ENCODE measurements around the gene SMIM35. TPM values are rescaled to one million over a fixed set of nuclear protein-coding genes. Genes with fewer than 3 reads are reported as not detected.

Gene SMIM35
- total and polyA plus RNA-seq, 2 of the 4 experiments (the other 2 are of a cell fraction): not detected

- TF ChIP-seq FOS (IDR thresholded peaks at IDR 0.05; ENCODE audit: low read depth, low read length): no peak
Observed at GRCh38 chr11:118054712-118055640, 31.8 kb downstream of the SMIM35 start (continued).

- H3K9me3 ChIP-seq (ENCODE audit: control insufficient read depth, insufficient read depth, low read length): no peaks in the 10 kb centered on the region
- intact Hi-C loops (cut with micrococcal nuclease): loop anchor here (1.0 kb wide), 3 partner anchors 208 to 245 kb away; no protein-coding TSS in a partner anchor
- H2BK20ac ChIP-seq (ENCODE audit: low read depth, low read length): no peak overlapping the region
- ATAC-seq (ENCODE audit: low read depth) (no peak), DNase-seq (no peak)
- no peak overlapping the region for H2BK15ac ChIP-seq (ENCODE audit: low read depth, low read length)
- no TSS peak for BruUV-seq (replicated peaks)
- WGBS, 2 experiments (ENCODE audit: extremely low coverage in 2 of 2, insufficient read length in 1 of 2): 68% methylated on average over 8 of the region's 13 CpGs; no CpG with 5 or more reads in 1 of the 2 experiments
- H4K20me1 ChIP-seq (ENCODE audit: insufficient read depth, low read length): no peaks in the 10 kb centered on the region
- peaks cover 10% of the 10 kb centered on the region; the same call in 1 of the 2 replicates for H3K27me3 ChIP-seq (ENCODE audit: control insufficient read depth, insufficient read depth, low read length)
- no peak overlapping the region for H3K4me2 ChIP-seq (ENCODE audit: low read depth, low read length)
- POLR2A ChIA-PET (ENCODE audit: unreplicated experiment): no interaction called here
- CTCF ChIA-PET: interaction anchor here (0.6 to 1.8 kb wide), 6 partner anchors 13 to 245 kb away, joined by 3 to 7 read pairs (median 5); no protein-coding TSS in a partner anchor
- H2AK5ac ChIP-seq (ENCODE audit: low read depth, low read length): no peak overlapping the region
- no peak overlapping the region for H4K5ac ChIP-seq (ENCODE audit: low read depth, low read length)
- H3K18ac ChIP-seq (ENCODE audit: low read depth, low read length): no peak overlapping the region
- H2AFZ ChIP-seq (replicated peaks; ENCODE audit: low read length, poor library complexity): no peak overlapping the region
- H3K9me1 ChIP-seq (ENCODE audit: insufficient read depth, low read length): no peaks in the 10 kb centered on the region
- no peak overlapping the region for H3K14ac ChIP-seq (replicated peaks; ENCODE audit: low read depth, low read length)
- in situ Hi-C loops (cut with MboI; ENCODE audit: low sequenced_read_pairs): no loop called here
- H3K27ac ChIP-seq (ENCODE audit: insufficient read depth, low read length): no peak overlapping the region
- dilution Hi-C loops (cut with HindIII; ENCODE audit: low sequenced_read_pairs, unreplicated experiment): no loop called here
- H3K4me1 ChIP-seq (ENCODE audit: control insufficient read depth, insufficient read depth, low read length): no peaks in the 10 kb centered on the region
- H2BK120ac ChIP-seq (ENCODE audit: low read depth, low read length): no peak overlapping the region
- H3K4ac ChIP-seq (ENCODE audit: low read depth, low read length): no peak overlapping the region
- H3K56ac ChIP-seq (ENCODE audit: extremely low read depth, insufficient read depth, low read length): no peak overlapping the region
- no peak overlapping the region for H2BK5ac ChIP-seq (ENCODE audit: low read depth, low read length, poor library complexity, severe bottlenecking)
- no peak overlapping the region for H3K23ac ChIP-seq (ENCODE audit: low read depth, low read length)
- H2AK9ac ChIP-seq (replicated peaks; ENCODE audit: low read depth, low read length, poor library complexity): no peak overlapping the region
- H3K9ac ChIP-seq (ENCODE audit: low read depth, low read length): no peak overlapping the region
- no peak overlapping the region for H3K4me3 ChIP-seq (ENCODE audit: insufficient read depth, low read depth, low read length)
- no peak overlapping the region for H4K8ac ChIP-seq (ENCODE audit: low read depth in 2 of 2, low read length in 2 of 2)
- H3K79me1 ChIP-seq (ENCODE audit: low read depth in 1 of 2, low read length in 2 of 2): no peaks in the 10 kb centered on the region
- H3K36me3 ChIP-seq (ENCODE audit: control insufficient read depth, insufficient read depth, low read length): no peaks in the 10 kb centered on the region
- H4K91ac ChIP-seq (ENCODE audit: insufficient read depth, low read depth, low read length): no peak overlapping the region
- no peak for TF ChIP-seq POLR2A (IDR thresholded peaks at IDR 0.05; ENCODE audit: low read depth, low read length)
- no peak for TF ChIP-seq MAZ (IDR thresholded peaks at IDR 0.05; ENCODE audit: borderline replicate concordance, low read depth, low read length)
- no peak for TF ChIP-seq MXI1 (IDR thresholded peaks at IDR 0.05; ENCODE audit: borderline replicate concordance, low read depth, low read length)
- TF ChIP-seq RCOR1 (IDR thresholded peaks at IDR 0.05; ENCODE audit: insufficient replicate concordance, low read length): no peak
- no peak for TF ChIP-seq ELK1 (IDR thresholded peaks at IDR 0.05; ENCODE audit: borderline replicate concordance, low read depth, low read length)
- TF ChIP-seq CEBPB (IDR thresholded peaks at IDR 0.05; ENCODE audit: low read depth, low read length): no peak
- TF ChIP-seq FOS (IDR thresholded peaks at IDR 0.05; ENCODE audit: low read depth, low read length): no peak
- TF ChIP-seq USF2 (IDR thresholded peaks at IDR 0.05; ENCODE audit: low read depth, low read length): no peak
- TF ChIP-seq MAFK (IDR thresholded peaks at IDR 0.05; ENCODE audit: low read depth, low read length): no peak
- no peak for TF ChIP-seq CHD1 (IDR thresholded peaks at IDR 0.05; ENCODE audit: low read depth, low read length)
- no peak for TF ChIP-seq RFX5 (IDR thresholded peaks at IDR 0.05; ENCODE audit: low read depth, low read length)
- TF ChIP-seq BHLHE40 (IDR thresholded peaks at IDR 0.05; ENCODE audit: low read depth, low read length): no peak
- TF ChIP-seq NFE2L2 (IDR thresholded peaks at IDR 0.05; ENCODE audit: low read depth, low read length): no peak
- TF ChIP-seq RAD21 (IDR thresholded peaks at IDR 0.05; ENCODE audit: low read length): no peak
Observed at GRCh38 chr11:118052581-118053206, 34.1 kb downstream of the SMIM35 start.
